ENCODE results near the gene GRIN1. TPM values are rescaled to one million over a fixed set of nuclear protein-coding genes. Genes with fewer than 3 reads are reported as not detected.

GRIN1 gene
- total RNA-seq, 1 donor from 2014 or later = not detected

DNA sequence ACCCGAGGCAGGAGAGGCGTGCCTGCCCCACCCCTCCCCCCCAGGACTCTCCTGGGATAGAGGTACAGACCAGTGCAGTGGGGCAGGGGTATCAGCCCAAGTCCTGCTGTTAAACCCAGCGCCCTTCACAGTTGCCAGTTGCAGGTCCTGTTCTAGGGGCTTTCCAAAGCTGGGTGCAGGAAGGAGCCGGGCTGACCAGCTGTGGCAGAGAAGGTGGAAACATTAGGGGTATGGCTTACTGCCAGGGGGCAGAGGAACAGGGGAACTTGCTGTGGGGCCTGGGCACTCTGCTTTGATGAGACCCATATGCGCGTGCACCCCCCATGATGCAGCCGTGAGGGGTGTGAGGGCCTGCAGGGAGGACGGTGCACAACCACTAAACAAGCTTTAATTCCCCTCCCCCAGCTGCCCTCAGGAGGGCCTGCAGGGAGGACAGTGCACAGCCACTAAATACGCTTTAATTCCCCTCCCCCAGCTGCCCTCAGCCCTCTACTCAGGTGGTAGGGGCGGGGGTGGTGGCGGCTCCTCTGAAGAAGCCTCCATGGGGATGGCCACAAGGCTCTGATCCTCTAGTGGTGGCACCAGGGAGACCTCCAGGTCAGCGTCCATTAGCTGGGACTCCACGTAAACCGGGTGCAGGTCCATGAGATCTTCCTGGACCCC, 31.7 kb downstream of the GRIN1 start:
- H3K4me3 ChIP-seq (ENCODE audit: low read depth, low read length) = no peak overlapping the region
- no peak for DNase-seq (ENCODE audit: low read depth)
- TF ChIP-seq, protein P1, sequence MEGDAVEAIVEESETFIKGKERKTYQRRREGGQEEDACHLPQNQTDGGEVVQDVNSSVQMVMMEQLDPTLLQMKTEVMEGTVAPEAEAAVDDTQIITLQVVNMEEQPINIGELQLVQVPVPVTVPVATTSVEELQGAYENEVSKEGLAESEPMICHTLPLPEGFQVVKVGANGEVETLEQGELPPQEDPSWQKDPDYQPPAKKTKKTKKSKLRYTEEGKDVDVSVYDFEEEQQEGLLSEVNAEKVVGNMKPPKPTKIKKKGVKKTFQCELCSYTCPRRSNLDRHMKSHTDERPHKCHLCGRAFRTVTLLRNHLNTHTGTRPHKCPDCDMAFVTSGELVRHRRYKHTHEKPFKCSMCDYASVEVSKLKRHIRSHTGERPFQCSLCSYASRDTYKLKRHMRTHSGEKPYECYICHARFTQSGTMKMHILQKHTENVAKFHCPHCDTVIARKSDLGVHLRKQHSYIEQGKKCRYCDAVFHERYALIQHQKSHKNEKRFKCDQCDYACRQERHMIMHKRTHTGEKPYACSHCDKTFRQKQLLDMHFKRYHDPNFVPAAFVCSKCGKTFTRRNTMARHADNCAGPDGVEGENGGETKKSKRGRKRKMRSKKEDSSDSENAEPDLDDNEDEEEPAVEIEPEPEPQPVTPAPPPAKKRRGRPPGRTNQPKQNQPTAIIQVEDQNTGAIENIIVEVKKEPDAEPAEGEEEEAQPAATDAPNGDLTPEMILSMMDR (conservative IDR thresholded peaks at IDR 0.05; ENCODE audit: low read depth, low read length) = no peak

DNA sequence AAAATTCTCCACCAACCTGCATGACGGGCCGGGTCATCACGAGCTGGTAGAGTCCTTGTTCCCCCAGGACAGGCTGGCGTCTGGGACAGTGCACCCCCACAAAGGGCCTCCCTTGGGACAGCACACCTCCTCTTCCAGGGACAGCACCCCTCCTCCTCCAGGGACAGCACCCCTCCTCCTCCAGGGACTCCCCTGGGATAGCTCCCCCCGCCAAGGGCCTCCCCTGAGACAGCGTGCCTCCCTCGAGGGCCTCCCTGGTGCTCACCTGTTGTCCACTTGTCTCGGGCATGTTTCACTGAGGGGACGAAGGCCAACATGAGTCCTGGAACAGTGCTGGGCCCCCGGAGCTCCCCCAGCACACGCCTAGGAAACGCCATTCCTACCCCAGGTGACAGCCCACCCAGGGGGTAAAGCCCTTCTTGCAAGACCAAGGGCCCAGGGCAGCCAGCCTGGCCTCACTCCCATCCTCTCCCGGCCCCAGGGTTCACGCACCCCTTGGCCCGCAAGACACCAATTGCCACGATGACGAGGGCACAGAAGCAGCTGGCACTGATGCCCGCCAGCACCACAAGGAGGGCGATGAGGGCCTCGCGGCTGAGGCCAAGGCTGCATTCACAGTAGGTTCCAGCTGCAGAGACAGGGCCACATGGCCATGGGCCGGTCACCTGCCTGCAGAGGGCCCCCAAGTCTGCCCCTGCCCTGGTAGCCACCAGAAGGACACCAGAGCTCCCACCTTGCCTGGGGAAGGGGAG, 32.4 kb downstream of the GRIN1 start:
- TF ChIP-seq, protein P1 (conservative IDR thresholded peaks at IDR 0.05; ENCODE audit: low read depth, low read length) = no peak
- DNase-seq (ENCODE audit: low read depth) = no peak
- H3K4me3 ChIP-seq (ENCODE audit: low read depth, low read length) = no peak overlapping the region

DNA sequence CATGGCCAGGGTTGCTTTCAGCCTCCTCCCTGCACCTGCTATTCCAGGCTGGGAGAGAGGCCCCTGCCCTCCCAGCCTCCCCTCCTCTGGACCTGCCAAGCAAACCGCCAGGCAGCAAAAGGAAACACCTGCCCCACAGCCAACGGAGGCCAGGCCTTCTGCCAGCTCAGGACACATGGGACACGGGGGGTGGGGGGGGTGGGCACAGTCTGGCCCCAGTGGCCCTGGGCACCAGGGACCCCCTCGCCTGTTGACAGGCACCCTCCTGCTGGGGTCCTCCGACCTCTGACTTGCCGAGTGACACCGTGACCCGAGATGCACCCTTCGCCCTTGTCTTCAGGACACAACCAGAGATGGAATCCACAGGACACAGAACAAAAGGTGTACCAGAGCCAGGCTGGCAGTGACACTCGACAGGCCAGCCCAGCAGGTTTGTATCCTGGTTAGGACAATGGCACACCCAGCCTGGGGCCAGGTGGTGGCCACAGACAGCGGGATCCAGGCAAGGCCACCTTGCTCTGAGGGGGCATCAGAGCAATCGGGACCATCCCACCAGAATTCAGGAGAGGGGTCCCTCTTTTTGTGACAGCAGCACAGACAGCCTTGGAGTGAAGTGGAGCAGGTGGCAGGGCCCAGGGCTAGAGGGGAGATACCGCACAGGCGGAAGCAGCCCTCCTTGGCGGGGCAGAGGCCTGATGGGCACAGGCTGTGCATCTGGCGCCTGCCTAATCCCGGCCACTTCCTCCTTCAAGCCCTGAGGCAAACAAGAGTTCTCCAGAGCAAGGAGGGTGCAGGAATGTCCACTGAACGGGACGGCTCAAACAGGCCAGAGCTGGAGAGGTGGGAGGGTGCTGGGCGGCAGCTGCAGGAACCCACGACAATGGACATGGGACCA, 34.2 kb downstream of the GRIN1 start:
- TF ChIP-seq, protein P1 (conservative IDR thresholded peaks at IDR 0.05; ENCODE audit: low read depth, low read length) = no peak
- H3K4me3 ChIP-seq (ENCODE audit: low read depth, low read length) = no peak overlapping the region

DNA sequence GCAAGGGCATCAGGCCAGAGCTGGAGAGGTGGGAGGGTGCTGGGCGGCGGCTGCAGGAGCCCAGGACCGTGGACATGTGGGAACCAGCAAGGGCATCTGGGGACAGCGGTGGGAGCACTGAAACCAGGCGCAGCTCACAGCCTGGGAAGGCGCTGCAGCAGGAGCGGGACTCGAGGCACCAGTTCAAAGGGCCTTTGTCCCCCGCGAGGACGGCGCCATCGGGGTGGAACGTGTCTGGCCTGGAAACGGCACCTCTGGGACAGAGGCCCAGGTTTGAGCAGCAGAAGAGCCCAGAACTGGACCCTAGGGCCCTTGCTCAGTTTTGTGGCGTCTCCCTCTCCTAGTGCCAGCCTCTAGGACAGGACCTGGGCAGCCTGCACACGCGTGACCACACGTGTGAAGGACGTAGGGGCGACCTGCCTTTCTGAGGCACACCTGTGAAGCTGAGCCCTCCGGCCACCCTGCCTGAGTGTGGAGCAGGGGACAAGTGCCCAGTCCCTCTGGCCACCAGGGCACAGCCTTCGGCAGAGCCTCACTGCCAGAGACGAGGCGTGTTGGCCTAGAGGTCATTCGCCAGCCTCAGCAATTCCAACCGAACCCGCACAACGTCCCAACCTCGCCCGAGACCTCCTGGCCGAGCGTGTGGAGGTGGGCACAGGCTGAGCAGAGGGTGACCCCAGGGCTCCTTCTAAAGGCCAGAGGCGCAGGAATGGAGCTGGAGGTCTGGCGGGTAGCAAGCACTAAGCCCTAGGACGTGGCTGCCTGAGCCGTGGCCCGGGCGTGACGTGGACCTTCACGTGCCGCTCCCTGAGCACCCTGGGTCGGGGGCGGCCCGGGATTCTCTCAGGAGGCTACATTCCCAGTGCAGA, 35.1 kb downstream of the GRIN1 start:
- TF ChIP-seq, protein P1 (conservative IDR thresholded peaks at IDR 0.05; ENCODE audit: low read depth, low read length) = no peak
- DNase-seq (ENCODE audit: low read depth) = no peak
- no peak overlapping the region for H3K4me3 ChIP-seq (ENCODE audit: low read depth, low read length)

More for the DNA sequence above, 34.2 kb downstream of the GRIN1 start:
- DNase-seq (ENCODE audit: low read depth) = no peak

DNA sequence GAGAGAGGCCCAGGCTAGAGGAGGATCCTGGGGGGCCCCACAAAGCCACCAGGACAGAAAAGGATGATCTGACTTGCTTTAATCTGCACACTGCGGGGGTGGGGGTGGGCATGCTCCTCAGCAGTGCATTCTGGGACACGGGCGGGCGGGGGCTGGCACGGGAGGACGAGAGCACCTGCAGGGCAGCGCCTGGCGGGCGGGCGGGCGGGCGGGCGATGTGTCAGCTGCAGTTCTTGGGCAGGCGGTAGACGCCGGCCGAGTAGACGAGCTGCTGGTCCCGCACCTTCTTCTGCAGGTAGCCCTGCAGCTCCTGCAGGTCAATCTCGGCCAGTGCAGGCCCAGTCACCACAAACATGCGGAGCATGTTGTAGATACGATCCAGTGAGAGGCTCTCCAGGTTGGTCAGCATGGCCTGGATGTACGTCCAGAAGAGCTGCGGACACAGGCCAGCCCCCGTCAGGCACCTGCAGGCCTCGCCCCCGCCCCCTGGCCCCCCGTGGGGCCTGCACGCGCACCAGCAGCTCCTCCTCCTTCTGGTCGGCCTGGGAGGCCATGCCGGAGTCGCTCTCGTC, 35.9 kb downstream of the GRIN1 start:
- TF ChIP-seq, protein P1 (conservative IDR thresholded peaks at IDR 0.05; ENCODE audit: low read depth, low read length) = no peak
- H3K4me3 ChIP-seq (ENCODE audit: low read depth, low read length) = no peak overlapping the region
- no peak for DNase-seq (ENCODE audit: low read depth)
